Inferior parietal cortex (tissue), 1 donor: Measurements from ENCODE around the gene UGT1A7.
"Not testable (repeated sequence)": the region's sequence is repeated elsewhere in the genome, so short reads cannot be mapped to it uniquely, and the experiment has no call there.

Source experiments
- DNase-seq: peaks from one replicate; pipeline ENCODE4 v3.0.0-alpha.2; 2016; ENCODE audit errors: extremely low spot score

Gene UGT1A7

GRCh38 chr2:233680361-233681045 lies 1.2 kb upstream of the UGT1A7 start:
- no peak for DNase-seq

- DNase-seq: no peak
Measured at GRCh38 chr2:233684640-233685039, 2.9 kb downstream of the UGT1A7 start.

GRCh38 chr2:233686928-233687327 lies 5.2 kb downstream of the UGT1A7 start:
- DNase-seq: no peak

GRCh38 chr2:233688341-233688740 lies 6.6 kb downstream of the UGT1A7 start:
- DNase-seq: no peak

GRCh38 chr2:233689031-233689430 lies 7.3 kb downstream of the UGT1A7 start:
- no peak for DNase-seq

- no peak for DNase-seq
Measured at GRCh38 chr2:233689501-233689900, 7.8 kb downstream of the UGT1A7 start.

GRCh38 chr2:233690444-233690843 lies 8.7 kb downstream of the UGT1A7 start:
- no peak for DNase-seq

- no peak for DNase-seq
Measured at GRCh38 chr2:233691443-233692433, 10.0 kb downstream of the UGT1A7 start.

GRCh38 chr2:233692648-233693047 lies 10.9 kb downstream of the UGT1A7 start, which contains the start of gene UGT1A6:
TSS of gene UGT1A6 (plus strand) at chr2:233692890. CDS start at chr2:233693005, 115 bp downstream.
- DNase-seq: no peak

GRCh38 chr2:233693963-233694362 lies 12.3 kb downstream of the UGT1A7 start:
- no peak for DNase-seq

- no peak for DNase-seq
Measured at GRCh38 chr2:233698740-233699139, 17.0 kb downstream of the UGT1A7 start.

- no peak for DNase-seq
Measured at GRCh38 chr2:233699424-233700027, 17.8 kb downstream of the UGT1A7 start.

GRCh38 chr2:233700028-233700635 lies 18.4 kb downstream of the UGT1A7 start:
- DNase-seq: peak; percentile 4

GRCh38 chr2:233700842-233701241 lies 19.1 kb downstream of the UGT1A7 start:
- DNase-seq: not testable (repeated sequence)

GRCh38 chr2:233702238-233702637 lies 20.5 kb downstream of the UGT1A7 start:
- no peak for DNase-seq

- DNase-seq: no peak
Measured at GRCh38 chr2:233705911-233706506, 24.3 kb downstream of the UGT1A7 start.

GRCh38 chr2:233706720-233707119 lies 25.0 kb downstream of the UGT1A7 start:
- DNase-seq: no peak

- no peak for DNase-seq
Measured at GRCh38 chr2:233707940-233708644, 26.4 kb downstream of the UGT1A7 start.

- no peak for DNase-seq
Measured at GRCh38 chr2:233708942-233709341, 27.2 kb downstream of the UGT1A7 start.

- DNase-seq: peak; percentile 63
Measured at GRCh38 chr2:233711312-233712008, 29.8 kb downstream of the UGT1A7 start.
